HG03066 (cell line): ENCODE results near the gene RNASEH1.

Experiments
- ATAC-seq: cut with Tn5 transposase; IDR thresholded peaks from one replicate; pipeline ENCODE4 v1.9.1; 2021; ENCODE audit warnings: low read depth; ENCODE audit not compliant: unreplicated experiment

The RNASEH1 gene, protein sequence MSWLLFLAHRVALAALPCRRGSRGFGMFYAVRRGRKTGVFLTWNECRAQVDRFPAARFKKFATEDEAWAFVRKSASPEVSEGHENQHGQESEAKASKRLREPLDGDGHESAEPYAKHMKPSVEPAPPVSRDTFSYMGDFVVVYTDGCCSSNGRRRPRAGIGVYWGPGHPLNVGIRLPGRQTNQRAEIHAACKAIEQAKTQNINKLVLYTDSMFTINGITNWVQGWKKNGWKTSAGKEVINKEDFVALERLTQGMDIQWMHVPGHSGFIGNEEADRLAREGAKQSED

DNA sequence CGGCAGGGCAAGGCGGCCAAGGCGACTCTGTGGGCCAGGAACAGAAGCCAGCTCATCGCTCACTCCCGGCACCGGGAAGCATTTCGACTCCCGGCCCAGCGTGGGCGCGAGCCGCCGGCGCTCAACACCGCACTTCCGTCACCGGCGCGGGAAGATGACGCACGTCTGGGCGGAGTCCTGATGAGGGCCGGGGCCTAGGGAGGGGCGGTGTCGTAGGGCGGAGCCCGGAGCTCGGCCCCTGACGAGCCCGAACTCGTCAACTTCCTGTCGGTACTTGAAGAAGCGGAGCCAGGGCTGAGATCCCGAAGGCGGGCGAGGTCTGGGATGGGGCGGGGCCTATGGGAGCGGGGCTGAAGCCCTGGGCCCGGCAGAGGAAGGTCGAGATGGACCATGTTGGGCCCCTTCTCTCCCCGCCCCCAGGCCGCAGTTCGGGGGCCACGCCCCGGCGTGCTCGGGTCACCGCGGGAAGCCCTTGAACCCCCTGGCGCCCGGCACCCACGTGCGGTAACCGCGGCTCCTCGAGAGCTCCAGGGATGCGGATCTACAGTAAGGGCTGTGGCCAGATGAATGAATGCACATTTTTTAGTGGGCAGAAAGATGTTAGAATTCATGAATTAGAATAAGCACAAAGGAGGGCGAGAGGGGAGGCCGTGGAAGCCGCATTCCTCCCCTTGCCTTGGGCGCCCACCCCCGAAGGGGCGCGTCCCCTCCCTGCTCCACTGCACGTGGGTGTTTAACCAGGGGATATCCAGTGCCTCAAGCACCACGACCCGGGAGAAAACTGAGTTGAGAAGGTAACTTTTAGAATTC lies at the start of gene RNASEH1:
Gene RNASEH1, minus strand, starts transcription at position 129 of the 810 bp plus-strand sequence. Its CDS starts 73 bp downstream, at position 56.
- ATAC-seq = peak; percentile 95

DNA sequence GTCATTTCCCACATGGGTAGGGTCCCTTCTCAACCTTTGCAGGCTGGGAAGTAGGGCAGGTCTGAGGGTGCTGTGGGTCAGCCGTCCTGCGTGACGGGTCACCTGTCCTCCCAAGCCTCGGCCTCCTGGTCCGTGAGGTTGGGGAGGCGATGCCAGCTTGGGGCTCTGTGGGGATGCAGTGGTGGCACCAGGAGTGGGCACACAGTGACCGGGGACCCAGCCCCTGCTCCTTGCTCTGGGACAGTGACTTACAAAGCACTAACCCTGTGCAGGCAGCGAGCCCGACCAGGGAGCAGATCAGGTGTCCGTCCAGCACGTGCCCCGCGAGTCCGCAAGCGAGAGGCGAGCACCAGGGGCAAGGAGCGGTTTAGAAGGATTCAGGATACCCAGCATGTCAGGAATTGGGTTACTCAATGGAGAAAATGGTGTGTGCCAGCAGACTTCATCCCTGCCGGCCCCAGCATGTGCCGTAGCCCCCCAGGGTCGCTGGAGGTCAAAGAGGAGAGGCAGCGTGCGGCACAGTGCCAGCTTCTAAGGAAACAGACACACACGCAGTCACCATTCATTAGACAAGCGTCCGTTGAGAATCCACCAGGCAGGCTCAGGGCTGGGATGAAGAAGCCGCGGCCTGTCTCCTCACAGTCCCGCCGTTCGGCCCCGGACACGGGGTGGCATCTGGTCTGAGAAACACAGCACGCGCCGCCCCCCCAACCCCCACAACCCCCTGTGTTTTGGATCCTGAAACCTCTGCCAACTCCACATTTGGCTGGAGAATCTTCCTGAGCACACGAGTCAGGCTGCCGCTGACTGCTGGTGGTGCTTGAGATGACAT lies 48.5 kb upstream of the RNASEH1 start:
- ATAC-seq = no peak

DNA sequence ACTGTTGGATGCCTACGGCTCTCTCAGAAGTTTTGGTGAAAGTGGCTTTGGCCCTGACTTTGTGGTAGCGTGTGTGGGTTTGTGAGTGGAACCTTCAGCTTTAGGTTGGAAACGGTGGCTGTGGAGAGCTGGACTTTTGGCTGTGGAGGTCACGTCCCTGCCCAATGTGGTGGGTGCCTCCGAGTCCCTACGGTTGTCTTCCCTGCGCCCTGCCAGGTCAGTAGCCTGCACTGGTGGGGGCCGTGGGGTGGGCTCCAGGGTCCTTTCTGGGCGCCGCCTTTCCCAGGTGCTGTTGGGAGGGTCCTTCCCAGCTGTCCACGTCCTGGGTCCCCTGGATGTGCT lies 47.9 kb upstream of the RNASEH1 start:
- ATAC-seq = no peak

DNA sequence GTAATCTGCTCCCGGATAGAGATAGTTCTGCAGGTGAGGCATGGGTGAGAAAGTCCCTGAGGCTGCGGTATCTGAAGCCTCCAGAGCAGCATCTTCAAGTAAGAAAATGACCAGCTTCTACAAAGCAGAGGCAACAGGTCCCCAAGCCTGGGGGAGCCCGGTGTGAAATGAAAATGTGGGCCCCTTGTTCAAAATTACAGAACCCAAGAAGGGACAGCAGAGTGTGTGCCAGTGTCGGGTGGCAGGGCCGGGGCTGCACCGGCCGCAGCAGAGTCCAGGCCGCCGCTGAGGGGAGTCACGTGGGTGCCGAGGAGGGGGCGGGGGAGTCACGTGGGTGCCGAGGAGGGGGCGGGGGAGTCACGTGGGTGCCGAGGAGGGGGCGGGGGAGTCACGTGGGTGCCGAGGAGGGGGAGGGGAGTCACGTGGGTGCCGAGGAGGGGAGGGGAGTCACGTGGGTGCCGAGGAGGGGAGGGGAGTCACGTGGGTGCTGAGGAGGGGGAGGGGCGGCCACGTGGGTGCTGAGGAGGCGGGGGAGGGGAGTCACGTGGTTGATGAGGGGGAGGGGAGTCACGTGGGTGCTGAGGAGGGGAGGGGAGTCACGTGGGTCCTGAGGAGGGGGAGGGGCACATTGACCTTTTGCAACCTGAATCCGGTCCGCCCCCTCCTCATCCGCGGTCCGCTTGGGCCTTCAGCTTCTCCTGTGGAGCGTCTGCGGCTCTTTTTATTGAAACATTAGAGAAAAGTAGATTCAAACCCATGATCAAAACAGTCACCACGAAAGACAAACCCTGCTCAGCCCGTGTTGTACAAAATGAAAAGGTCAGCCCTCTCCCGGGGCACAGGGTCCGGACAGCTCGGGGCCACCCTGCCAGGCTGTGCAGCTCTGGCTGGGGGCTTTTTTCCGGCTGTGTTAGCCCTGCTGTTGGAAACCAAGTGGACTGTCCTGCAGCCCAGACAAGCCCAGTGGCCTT lies 47.1 kb upstream of the RNASEH1 start:
- no peak for ATAC-seq

DNA sequence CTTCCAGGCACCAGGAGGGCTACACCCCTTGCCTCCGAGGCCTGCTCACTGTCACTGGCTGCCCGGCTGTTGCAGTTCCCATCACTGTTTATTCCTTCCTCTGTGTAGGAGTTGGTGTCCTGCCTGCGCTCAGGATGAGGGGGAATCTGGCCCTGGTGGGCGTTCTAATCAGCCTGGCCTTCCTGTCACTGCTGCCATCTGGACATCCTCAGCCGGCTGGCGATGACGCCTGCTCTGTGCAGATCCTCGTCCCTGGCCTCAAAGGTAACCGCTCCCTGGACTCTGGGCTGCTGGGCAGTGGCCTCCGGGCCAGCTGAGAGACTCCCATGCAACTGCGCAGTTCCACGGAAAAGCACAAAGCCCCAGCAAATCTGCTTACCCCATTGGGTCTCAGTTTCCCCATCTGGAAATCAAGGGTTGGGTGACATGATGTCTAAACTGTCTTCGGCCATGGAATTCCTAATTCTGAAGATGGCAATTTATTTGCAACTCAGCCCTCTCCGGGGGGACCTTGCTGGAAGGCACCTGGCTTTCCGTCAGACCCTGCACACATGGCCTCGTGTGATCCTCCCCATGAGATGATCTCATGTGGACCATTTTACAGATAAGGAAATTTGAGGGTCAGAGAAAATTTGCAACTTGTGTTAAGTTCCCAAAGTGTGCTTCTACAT lies 46.2 kb upstream of the RNASEH1 start:
- no peak for ATAC-seq

DNA sequence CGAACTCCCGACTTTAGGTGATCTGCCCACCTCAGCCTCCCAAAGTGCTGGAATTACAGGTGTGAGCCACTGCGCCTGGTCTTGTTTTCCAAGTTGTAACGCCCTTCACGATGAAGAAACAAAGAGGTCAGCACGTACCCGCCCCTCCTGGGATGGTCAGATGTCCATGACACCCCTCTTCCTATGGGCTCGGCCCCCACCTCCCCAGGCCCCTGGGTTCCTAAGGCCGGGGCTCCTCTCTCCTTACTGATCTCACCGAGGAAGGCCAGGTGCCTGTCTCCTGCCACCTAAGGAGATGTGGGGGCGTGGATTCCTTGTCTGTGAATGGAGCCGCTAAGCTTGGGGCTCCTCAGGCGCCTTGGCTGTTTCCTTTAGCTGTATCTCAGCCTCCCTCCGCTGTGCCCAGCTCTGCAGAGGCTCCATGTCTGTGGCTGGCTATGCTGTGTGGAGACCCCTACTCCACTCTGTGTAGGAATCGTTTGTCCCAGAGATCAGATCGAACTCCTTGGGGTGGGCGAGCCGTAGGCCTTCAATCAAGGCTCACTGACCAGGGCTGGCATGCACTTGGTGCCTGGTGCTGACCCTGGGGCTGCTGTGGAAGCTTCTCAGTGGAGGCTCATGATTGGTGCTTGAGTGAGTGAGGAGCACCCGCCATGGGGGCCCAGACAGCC lies 45.5 kb upstream of the RNASEH1 start:
- ATAC-seq = no peak

DNA sequence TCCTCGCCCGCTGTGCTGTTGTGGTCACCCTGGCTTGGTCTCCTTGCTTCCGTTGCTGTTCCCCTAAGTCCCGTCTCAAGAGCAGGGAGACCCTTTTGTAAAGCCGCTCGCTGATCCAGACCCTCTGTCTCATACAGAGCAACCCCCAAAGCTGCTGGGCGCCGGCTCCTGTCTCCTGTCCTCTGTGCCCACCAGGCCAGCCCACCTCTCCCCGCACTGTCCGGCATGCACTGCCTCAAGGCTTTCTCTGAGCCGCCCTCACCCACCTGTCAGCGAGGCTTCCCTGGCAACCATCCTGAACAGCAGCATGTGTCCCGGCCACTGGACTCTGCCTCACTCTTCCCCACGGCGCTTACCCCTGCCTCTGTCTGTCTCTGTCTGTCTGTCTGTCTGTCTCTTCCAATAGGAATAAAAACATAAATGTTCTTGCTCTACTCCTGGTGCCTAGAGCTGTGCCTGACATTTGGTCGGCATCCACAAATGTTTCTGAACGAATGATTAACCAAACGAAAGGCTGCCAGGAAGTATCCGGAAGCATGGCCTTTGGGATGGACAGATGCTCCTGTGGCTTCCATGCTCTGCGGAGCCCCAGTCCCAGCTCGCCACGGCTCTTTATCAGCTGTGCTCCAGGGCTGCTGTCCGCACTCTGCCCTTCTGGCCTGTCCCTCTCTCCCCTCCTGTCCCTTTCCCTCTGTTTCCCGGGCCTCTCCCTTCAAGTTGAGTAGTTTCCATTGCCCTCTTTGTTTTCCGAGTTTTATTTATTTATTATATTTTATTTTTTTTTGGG lies 44.6 kb upstream of the RNASEH1 start:
- no peak for ATAC-seq

DNA sequence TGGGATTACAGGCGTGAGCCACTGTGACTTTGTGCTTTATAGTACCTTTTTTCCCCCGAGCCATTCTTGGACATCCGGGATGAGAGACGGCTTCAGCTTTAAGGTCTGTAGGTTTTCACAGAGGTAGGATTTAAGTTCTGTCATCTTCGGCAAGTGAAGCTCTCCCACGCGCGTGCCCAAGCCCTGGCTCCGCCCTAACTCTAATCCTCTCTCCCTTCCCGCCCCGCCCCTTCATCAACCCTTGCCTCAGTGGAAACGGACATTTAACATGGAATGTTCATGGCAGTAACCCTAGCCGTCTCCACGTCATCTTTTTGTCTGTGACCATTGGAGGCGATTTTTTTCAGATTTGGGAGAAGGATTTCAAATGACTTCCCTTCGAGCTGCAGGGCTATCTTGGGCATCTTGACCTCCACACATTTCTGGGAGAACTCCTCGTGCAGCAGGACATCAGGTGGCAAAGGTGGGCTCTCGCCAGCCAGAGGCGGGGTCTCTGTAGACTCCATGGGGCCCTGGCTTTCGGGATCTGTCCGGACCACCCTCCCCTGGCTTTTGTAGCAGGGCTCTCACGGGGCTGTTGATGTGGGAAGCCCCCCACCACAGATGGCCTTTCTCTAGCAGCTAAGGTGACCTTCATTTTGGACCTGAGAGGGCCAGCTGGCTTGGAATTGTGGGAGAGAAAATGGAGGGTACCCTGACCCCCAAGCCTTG lies 43.6 kb upstream of the RNASEH1 start:
- no peak for ATAC-seq

DNA sequence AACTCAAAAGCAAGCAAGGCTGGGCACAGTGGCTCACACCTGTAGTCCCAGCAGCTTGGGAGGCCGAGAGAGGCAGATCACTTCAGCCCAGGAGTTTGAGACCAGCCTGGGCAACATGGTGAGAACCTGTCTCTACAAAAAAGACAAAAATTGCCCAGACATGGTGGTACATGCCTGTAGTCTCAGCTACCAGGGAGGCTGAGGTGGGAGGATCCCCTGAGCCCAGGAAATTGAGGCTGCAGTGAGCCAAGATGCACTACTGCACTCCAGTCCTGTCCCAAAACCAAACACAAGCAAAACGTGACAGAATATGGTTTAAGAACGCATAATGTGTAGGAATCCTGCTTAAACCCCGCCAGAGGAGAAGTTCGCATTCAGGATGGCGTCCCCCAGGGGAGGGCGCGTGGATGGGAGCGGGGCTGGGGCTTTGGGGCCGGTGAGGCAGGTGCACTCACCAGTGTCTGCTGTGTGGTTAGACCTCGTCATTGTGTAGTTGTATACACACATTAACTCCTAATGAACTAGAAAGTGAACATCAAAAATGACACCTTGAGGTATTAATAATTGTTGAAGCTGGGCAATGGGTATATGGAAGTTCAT lies 42.2 kb upstream of the RNASEH1 start:
- no peak for ATAC-seq

DNA sequence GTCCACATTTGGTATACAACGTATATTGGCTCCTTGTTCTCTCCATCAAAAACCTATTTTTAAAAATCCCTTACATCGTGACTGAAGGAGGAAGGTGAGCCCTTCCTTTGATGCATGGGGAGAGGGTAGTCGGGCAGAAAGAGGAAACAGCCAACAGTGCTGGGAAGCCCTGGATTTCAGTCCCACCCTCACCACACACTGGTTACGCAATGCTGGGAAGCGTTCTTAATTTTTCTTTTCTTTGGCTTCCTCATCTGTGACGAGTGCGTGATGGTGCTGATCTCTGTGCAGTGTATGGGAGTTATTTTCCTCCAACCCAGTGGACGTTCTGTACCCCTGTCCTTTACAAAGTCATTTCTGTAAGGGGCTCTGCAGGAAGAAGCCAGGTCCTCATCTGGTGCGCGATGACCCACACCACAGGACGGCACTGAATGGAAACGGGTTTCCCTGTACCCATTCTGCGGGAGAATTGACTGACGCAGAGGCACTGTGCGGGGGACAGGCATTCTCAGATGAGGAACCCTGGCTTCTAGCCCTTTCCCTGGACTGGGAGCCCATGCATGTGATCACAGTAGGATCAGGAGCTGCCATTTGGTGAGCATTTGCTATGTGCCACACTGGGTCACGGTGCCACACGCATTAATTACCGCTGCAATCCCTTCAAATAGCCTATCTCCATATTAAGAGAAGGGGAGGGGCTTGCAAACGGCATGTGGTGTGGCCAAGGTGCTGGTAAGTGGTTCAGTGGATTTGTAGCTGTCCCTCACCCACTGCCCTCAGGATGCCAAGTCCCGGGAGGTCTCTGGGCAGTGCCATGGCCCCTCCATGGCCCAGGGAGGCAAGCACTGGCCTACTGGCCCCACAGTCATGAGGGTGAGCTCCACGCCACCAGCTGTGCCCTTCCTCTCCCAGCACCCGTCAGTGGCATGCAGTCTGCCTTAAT lies 41.0 kb upstream of the RNASEH1 start:
- ATAC-seq = no peak

DNA sequence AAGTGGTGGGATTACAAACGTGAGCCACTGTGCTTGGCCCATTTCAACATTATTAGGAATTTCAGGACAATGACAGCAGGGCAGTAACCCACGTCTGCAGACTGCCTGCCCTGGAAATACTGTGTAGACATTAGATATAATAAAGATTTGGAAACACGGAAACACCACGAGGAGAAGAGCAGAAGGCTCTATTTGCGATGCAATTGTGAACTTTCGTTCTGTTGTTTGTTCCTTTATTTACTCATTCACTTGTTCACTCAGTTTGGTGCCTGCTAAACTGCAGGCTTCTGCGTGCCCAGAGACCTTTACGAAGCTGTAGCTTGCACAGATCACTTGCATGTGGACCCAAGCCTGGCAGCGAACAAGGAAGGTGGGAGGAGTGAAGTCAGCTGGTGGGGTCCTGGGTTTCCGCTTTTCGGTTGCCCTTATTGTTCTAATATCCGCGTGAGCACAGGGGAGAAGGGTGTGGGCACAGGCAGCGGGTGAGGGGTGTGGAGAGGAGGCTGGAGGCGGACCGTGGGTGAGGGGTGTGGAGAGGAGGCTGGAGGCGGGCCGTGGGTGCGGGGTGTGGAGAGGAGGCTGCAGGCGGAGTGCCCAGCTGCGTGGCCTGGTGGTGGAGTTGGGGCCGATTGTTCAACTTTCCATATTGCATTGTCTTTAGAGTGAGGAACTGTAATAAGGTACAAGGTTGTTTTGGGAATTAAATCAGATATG lies 40.2 kb upstream of the RNASEH1 start:
- ATAC-seq = no peak

DNA sequence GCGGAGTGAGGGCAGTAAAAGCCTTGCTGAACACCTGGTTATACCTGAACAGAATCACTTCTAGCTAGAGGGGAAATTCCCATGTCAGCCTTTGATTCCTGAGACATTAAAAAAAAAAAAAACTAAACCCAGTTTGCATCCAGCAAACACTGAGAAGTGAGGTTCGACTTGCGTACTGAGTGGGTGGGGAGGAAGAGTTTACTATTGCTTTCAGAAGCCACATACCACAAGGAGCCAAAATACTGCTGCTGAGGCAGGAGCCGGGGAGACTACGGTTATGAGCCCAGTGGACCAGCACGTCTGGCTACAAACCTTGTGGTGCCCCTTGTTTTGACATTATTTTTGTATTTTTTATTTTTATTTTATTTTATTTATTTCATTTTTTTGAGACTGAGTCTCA lies 39.4 kb upstream of the RNASEH1 start:
- ATAC-seq = peak; percentile 45

DNA sequence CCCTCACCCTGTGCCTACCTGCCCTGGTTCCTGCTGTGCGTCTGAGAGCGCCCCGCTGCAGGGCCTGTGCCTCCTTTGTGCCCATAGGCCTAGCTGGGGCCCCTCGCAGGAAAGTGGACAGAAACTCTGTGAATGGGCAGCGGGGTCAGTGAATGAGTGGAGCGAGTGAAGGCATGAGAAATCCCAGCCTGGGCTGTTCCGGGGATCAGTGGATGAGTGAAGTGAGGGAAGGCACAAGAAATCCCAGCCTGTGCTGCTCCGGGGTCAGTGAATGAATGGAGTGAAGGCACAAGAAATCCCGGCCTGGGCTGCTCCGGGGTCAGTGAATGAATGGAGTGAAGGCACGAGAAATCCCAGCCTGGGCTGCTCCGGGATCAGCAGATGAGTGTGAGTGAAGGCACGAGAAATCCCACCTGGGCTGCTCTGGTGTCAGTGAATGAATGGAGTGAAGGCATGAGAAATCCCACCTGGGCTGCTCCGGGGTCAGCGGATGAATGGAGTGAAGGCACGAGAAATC lies 38.8 kb upstream of the RNASEH1 start:
- no peak for ATAC-seq

DNA sequence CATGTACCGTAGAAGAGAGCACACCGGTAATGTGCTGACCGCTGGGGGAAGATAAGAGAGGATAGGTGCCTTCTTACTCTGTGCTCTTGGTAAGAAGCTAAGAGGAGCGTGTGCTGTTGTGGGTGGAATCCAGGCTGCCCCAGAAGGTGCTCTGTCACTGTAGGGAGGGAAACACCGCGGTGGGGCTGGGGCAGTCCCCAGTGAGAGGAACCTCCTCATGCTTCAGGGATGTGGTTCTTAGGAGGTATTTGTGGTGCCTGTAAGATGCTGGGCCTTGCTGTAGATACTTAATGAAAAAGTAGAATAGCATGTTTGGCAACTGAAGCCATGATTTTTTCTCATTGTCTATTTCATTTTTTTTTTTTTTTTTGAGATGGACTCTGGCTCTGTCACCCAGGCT lies 37.9 kb upstream of the RNASEH1 start:
- ATAC-seq = peak; percentile 71

DNA sequence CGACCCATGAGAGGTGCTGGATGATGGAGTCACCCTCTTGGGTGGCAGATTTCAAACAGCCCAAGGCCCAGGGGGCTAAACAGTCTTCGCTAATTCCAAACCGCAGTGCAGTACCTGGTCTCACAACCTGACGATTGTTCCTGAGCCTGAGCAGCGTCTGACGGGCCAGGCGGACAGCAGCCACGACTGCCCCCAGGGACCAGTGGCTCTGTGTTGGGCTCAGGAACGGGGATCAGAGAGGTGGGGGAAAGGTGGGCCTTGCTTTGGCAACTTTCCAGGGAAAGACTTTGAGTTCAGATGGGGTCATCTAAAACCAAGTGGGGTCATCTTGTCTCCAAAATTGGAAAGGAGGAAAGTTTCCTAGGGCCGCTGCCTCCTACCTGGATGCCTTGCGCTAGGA lies 37.3 kb upstream of the RNASEH1 start:
- no peak for ATAC-seq
